Activated naive CD8-positive, alpha-beta T cell treated with anti-CD3 and anti-CD28 coated beads, Interleukin-2, amount 50 U/mL, for 16 hours (primary cell): ENCODE results near the gene RNF215.

Experiments
- DNase-seq: peaks from one replicate; pipeline ENCODE4 v3.0.0-alpha.2; 2020; ENCODE audit warnings: low read depth, low spot score

Gene RNF215

DNA sequence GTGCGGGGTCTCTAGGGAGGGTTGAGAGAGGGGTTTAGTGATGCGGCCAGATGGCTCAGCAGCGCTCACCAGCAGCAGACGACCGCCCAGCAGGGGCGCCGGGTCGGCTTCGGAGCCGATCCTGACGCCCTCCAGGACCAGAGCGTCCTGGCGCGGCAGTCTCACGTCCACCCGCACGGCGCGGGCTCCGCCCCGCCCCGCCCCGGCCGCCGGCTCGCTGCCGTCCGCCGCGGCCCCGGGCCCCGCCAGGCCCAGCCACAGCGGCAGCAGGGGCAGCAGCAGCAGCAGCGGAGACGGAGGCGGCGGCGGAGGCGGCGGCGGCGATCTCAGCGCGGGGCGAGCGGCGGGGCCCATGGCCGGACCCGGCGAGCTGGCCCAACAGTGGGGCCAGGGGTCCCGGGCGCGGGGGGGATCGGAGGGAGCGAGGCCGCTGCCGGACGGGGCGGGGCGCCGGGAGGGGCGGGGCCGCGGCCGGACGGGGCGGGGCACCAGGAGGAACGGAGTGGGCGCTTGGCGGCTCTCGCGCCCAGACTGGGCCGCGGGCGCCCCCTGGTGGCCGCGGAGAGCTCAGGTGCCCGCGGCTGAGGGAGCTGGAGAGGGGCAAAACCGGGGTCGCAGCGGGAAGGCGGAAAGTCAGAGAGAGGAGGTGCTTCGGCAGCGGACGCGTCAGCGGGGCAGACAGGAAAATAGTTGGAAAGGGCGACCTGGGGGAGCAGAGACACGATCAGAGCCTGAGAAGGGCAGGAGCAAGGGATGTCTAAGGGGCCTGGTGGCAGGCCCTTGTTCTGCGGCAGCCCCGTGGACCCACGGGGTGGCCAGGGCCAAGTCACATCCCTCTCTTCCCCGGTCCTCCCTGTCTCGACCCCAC lies at the start of gene RNF215:
RNF215 (minus strand) TSS at position 452 of the 868 bp plus-strand sequence; CDS start at position 354, 98 bp downstream.
- peak; percentile 44 for DNase-seq

DNA sequence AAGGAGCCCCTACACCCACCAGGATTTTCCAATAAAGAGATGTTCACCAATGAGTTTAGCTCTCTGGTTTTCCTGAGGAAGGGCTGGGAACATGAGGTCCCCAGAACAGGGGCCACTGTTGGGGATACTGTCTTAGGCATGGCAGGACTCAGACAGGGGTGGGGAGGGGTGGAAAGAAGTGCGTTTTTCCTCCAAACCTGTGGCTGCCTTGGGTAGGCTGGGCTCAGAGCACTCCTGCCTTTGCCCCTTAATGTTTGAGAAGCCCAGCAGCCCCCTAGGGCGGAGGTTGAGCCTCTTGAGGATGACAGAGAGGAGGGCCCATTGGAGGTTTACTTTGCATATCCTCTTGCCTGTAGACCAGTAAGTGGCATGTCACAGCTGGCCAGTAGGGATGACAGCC lies 49.0 kb upstream of the RNF215 start:
- no peak for DNase-seq

GRCh38 chr22:30435674-30436126 lies 48.5 kb upstream of the RNF215 start:
- DNase-seq, result peak; percentile 62

- no peak for DNase-seq
These were observed 47.6 kb upstream of the RNF215 start for GRCh38 chr22:30434843-30435242.

DNA sequence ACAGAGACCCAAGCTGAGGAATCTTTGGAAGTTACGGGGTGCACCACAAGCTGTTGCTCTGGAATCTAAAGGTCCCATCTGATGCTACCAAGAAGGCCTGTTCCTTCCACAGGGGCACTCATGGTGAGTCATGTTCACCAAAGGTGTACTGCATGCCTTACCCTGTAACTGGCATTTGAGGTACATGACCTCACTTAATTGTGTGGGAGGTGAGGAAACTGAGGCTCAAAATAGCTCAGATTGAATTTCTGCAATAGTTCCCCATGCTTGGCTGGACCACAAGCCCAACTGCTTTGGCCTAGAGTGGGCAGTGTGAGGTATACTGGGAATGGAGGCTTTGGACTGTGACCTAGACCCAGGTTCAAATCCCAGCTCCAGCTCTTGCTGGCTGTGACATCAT lies 46.6 kb upstream of the RNF215 start:
- DNase-seq, result no peak

- DNase-seq, result no peak
These were observed 46.0 kb upstream of the RNF215 start for GRCh38 chr22:30433227-30433626.

- no peak for DNase-seq
These were observed 45.3 kb upstream of the RNF215 start for GRCh38 chr22:30432520-30432919.

GRCh38 chr22:30432096-30432495 lies 44.9 kb upstream of the RNF215 start:
- no peak for DNase-seq

DNA sequence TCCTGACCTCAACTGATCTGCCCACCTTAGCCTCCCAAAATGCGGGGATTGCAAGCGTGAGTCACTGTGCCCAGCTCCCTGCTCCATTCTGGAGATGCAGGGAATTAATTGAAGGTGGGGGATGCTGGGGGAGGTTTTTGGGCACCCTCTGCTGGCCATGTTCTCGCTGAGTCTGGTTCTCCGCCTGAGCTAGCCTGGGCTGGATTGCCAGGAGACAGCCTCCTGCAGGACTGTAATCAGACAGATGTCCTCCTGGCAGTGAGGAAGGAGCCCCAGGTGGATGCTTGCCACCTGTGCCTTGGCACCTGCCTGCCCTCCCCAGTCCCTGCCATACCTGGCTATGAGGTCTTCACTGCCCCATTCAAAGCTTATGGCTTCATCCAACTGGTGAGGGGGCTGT lies 43.7 kb upstream of the RNF215 start:
- no peak for DNase-seq

GRCh38 chr22:30429887-30430286 lies 42.7 kb upstream of the RNF215 start:
- no peak for DNase-seq

GRCh38 chr22:30427871-30428270 lies 40.7 kb upstream of the RNF215 start:
- DNase-seq, result no peak

DNA sequence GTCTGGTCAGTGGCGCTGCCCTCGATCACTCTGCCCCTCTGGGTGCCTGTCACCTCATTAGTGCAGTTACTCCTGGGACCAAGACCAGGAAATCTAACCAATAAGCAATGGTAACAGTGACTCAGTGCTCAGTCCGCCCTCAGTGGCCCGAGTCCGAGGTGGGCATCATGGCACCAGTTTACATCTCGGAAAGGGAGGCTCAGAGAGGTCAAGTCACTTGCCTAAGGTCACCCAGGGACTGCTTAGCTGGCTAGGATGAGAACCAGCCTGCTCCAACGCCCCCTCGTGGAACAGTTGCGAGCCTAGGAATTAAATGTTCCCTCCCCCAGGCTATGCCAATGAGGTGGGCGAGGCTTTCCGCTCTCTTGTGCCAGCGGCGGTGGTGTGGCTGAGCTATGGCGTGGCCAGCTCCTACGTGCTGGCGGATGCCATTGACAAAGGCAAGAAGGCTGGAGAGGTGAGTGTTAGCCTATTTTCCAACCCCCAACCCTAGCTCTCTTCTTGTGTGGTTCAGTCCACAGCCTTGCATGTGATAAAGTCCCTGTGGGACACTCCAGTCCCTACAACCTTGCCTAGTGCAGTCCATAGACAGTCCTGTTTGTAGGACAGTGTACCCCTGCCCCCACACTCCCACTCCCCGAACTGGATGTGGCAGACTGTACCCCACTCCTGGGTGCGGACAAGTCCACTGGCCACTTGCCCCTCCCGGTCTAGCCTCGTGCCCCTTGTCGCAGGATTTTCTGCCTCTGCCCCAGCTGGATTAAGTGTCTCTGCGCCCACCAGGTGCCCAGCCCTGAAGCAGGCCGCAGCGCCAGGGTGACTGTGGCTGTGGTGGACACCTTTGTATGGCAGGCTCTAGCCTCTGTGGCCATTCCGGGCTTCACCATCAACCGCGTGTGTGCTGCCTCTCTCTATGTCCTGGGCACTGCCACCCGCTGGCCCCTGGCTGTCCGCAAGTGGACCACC lies 39.5 kb upstream of the RNF215 start:
- peak; percentile 72 for DNase-seq

- DNase-seq, result no peak
These were observed 38.6 kb upstream of the RNF215 start, which contains the start of gene MTFP1 for GRCh38 chr22:30425616-30426387. TSS of gene MTFP1 (plus strand) at chr22:30425768. CDS start at chr22:30425880, 112 bp downstream.

DNA sequence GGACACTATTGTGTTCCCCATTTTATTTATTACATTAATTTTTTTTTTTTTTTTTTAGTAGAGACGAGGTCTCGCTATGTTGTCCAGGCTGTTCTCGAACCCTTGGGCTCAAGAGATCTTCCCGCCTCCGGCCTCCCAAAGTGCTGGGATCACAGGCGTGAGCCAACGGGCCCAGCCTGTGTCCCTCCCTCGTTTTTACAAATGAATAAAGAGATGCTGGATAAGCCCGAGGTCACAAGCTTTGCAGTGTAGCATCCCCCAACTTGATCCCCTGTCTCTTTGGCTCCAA lies 38.1 kb upstream of the RNF215 start:
- DNase-seq, result no peak

DNA sequence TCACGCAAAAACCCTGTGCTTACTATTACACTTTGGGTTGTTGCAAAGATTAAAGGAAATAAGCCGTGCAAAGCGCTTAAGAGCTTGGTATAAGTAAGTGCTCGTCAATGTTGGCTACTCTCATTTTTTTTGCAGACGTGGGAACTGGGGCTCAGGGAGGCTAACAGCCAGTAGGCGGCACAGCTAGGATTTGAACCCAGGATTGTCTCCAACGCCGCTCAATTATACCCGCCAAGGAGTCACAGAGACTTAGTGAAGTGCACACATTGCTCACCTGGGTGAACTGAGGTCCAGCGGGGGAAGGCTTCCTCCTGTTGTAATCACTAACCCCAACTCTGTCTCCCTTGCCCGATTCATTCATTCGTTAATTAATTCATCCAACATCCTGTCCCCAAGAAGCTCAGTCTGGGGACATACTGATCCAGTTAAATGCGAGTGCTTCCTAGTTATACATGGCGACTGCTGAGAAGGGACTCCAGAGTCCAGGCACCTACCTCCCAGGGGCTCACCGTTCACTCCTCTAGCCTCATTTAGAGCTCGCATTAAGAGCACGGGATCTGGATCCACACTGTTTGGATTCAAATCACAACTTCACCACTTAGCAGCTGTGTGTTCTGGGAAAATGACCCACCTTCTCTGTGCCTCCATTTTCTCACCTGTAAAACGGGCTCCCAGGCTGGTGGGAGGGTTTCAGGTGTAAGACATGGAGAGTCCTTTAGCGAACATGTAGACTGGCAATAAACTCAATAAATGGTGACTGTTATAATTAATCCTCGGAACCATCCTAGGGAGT lies 37.5 kb upstream of the RNF215 start:
- no peak for DNase-seq

- peak; percentile 95 for DNase-seq
These were observed 36.8 kb upstream of the RNF215 start for GRCh38 chr22:30423959-30424533.

DNA sequence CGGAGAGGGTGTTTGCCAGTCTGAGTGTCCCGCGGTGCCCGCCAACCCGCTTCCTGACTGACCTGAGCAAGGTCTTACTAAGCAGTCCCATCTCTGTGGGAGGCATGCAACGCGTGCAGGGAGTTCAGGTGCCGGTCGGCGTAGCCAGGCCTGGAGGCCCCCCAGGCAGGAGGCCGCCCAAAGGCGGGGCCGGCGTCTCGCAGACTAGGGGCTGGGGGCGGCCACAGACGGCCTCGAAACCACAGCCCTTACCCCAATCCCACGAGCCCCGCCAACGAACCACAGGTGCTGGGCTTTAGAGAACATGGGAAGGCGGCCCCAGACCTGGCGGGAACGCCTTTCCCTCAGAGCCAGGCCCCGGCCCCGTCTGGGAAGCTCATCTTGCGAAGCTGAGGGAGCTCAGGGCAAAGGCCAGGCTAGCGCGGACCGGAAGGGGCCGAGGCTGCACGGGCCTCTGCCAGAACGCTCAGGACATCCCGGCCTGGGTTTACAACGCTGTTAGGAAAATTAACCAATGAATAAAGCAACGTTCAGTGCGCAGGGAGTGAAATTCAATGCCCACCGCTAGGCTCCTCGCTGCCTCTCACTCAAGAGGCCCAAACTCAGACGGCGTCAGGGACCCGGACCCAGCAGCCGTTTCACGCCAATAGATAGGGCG lies 36.2 kb upstream of the RNF215 start:
- peak; percentile 20 for DNase-seq

- DNase-seq, result no peak
These were observed 35.5 kb upstream of the RNF215 start for GRCh38 chr22:30422481-30423300.
